SK-N-SH (cell line): Measurements from ENCODE around the gene HHATL. TPM values are rescaled to one million over a fixed set of nuclear protein-coding genes. Genes with fewer than 3 reads are reported as not detected.
"Not testable (repeated sequence)": the region's sequence is repeated elsewhere in the genome, so short reads cannot be mapped to it uniquely, and the experiment has no call there.

Source experiments
- CTCF ChIA-PET: fragments of 300-600, 350-600 bp; formaldehyde crosslinking; extraction: SDS; loops from one replicate; lab custom pipeline; 2021; lab: Yijun Ruan, JAX
- POLR2A ChIA-PET: fragments of 350-600 bp; sonication (Branson Sonifier 250); formaldehyde crosslinking; extraction: SDS; loops from one replicate; lab custom pipeline; 2020; ENCODE audit warnings: antibody characterized with exemption, inconsistent platforms; lab: Yijun Ruan, JAX
- DNase-seq: peaks from one replicate; pipeline ENCODE4 v3.0.0; 2012
- H2AFZ ChIP-seq: fragments of 200-600 bp; sonication (generic); 2 replicates; pipeline ENCODE4 v1.8.1; 2016; ENCODE audit warnings: antibody characterized with exemption, mild to moderate bottlenecking, low read depth
- H3F3A ChIP-seq: fragments of 200-600 bp; sonication (generic); replicated peaks from 2 replicates; pipeline ENCODE3; 2016; ENCODE audit warnings: antibody characterized with exemption, mild to moderate bottlenecking; ENCODE audit not compliant: insufficient read depth
- H3K27ac ChIP-seq, 2 experiments: fragments of 200-500 bp in 1 of 2; fragments of 200-600 bp in 1 of 2; sonication (Bioruptor generic) in 1 of 2; sonication (generic), shearing (Covaris generic) in 1 of 2; 2 replicates each; pipeline versions ENCODE4 v1.5.1 to v1.6.1; 2014 to 2016; ENCODE audit warnings: low read depth in 2 of 2, inconsistent platforms in 1 of 2, low read length in 1 of 2, mild to moderate bottlenecking in 1 of 2, mixed read lengths in 1 of 2
- H3K27me3 ChIP-seq: fragments of 200-600 bp; sonication (generic), shearing (Covaris generic); 2 replicates; pipeline ENCODE4 v1.6.1; 2016; ENCODE audit warnings: mixed run types; ENCODE audit not compliant: insufficient read depth
- H3K36me3 ChIP-seq, 2 experiments: fragments of 200-500 bp in 1 of 2; fragments of 200-600 bp in 1 of 2; sonication (Bioruptor generic) in 1 of 2; sonication (generic) in 1 of 2; replicated peaks in 1 of 2; 2 replicates each; pipeline versions ENCODE3 to v1.5.1; 2014 to 2016; ENCODE audit warnings: low read length in 1 of 2, mild to moderate bottlenecking in 1 of 2; ENCODE audit not compliant: insufficient read depth in 2 of 2, control insufficient read depth in 1 of 2
- H3K4me1 ChIP-seq, 2 experiments: fragments of 200-500 bp in 1 of 2; fragments of 200-600 bp in 1 of 2; sonication (Bioruptor generic) in 1 of 2; sonication (generic), shearing (Covaris generic) in 1 of 2; 2 replicates each; pipeline versions ENCODE4 v1.5.1 to v1.6.1; 2014 to 2016; ENCODE audit warnings: low read depth in 1 of 2, low read length in 1 of 2, mixed run types in 1 of 2; ENCODE audit not compliant: insufficient read depth in 2 of 2, control insufficient read depth in 1 of 2
- H3K4me2 ChIP-seq: fragments of 200-600 bp; sonication (generic), shearing (Covaris generic); 2 replicates; pipeline ENCODE4 v1.6.1; 2017; ENCODE audit warnings: mixed run types
- H3K4me3 ChIP-seq, 2 experiments: fragments of 200-500 bp in 1 of 2; fragments of 200-600 bp in 1 of 2; sonication (Bioruptor generic) in 1 of 2; sonication (generic), shearing (Covaris generic) in 1 of 2; 2 replicates each; pipeline versions ENCODE4 v1.5.1 to v1.8.1; 2014 to 2016; ENCODE audit warnings: low read depth in 2 of 2, inconsistent platforms in 1 of 2, low read length in 1 of 2, mild to moderate bottlenecking in 1 of 2, mixed read lengths in 1 of 2, moderate library complexity in 1 of 2
- H3K79me2 ChIP-seq: fragments of 200-600 bp; sonication (generic); 2 replicates; pipeline ENCODE4 v1.8.1; 2017; ENCODE audit warnings: mild to moderate bottlenecking; ENCODE audit not compliant: insufficient read depth
- H3K9ac ChIP-seq: fragments of 200-600 bp; sonication (generic); 2 replicates; pipeline ENCODE4 v1.6.1; 2017; ENCODE audit warnings: mixed run types
- H3K9me2 ChIP-seq: fragments of 200-600 bp; sonication (generic); 2 replicates; pipeline ENCODE4 v1.6.1; 2017; ENCODE audit warnings: mixed run types
- H3K9me3 ChIP-seq: fragments of 200-600 bp; sonication (generic); 2 replicates; pipeline ENCODE4 v1.6.1; 2017; ENCODE audit warnings: mixed run types, mild to moderate bottlenecking, moderate library complexity
- H4K20me1 ChIP-seq: fragments of 200-600 bp; sonication (generic); 2 replicates; pipeline ENCODE4 v1.6.1; 2017; ENCODE audit warnings: mild to moderate bottlenecking, mixed run types; ENCODE audit not compliant: insufficient read depth
- CHD2 ChIP-seq: fragments of 150-350 bp; IDR thresholded peaks from 2 replicates; pipeline ENCODE4 v1.6.1; 2018; ENCODE audit warnings: low read length; ENCODE audit not compliant: partially characterized antibody
- CTCF ChIP-seq: fragments of 200-600 bp; sonication (generic); IDR thresholded peaks from 2 replicates; pipeline ENCODE4 v1.6.1; 2017; ENCODE audit warnings: antibody characterized with exemption, mild to moderate bottlenecking, moderate library complexity
- ELF1 ChIP-seq: IDR thresholded peaks from 2 replicates; pipeline ENCODE4 v1.4.0; 2012
- EZH2phosphoT487 ChIP-seq: fragments of 200-600 bp; sonication (generic); IDR thresholded peaks from 2 replicates; pipeline ENCODE4 v1.6.1; 2017; ENCODE audit warnings: low read depth, mixed run types, mild to moderate bottlenecking, antibody characterized with exemption, moderate library complexity, borderline replicate concordance
- FOSL2 ChIP-seq: IDR thresholded peaks from 2 replicates; pipeline ENCODE4 v1.4.0; 2012; ENCODE audit warnings: low read depth, mild to moderate bottlenecking, moderate library complexity, borderline replicate concordance
- FOXJ3 ChIP-seq: sonication (generic); formaldehyde crosslinking; IDR thresholded peaks from 2 replicates; pipeline ENCODE4 v1.5.1; 2020; ENCODE audit warnings: mild to moderate bottlenecking, missing genetic modification reagents
- FOXM1 ChIP-seq: IDR thresholded peaks from 2 replicates; pipeline ENCODE4 v1.4.0; 2012; ENCODE audit warnings: low read depth, mild to moderate bottlenecking
- JUND ChIP-seq: IDR thresholded peaks from 2 replicates; pipeline ENCODE4 v1.4.0; 2012
- MEF2A ChIP-seq: IDR thresholded peaks from 2 replicates; pipeline ENCODE4 v1.4.0; 2012; ENCODE audit warnings: low read depth, borderline replicate concordance
- NRF1 ChIP-seq: IDR thresholded peaks from 2 replicates; pipeline ENCODE4 v1.6.1; 2012; ENCODE audit warnings: low read depth, mild to moderate bottlenecking, low read length
- PBX3 ChIP-seq: IDR thresholded peaks from 2 replicates; pipeline ENCODE4; 2012
- RCOR1 ChIP-seq: fragments of 150-350 bp; IDR thresholded peaks from 2 replicates; pipeline ENCODE4 v1.6.1; 2017; ENCODE audit warnings: antibody characterized with exemption, low read length
- REST ChIP-seq: IDR thresholded peaks from 2 replicates; pipeline ENCODE4 v1.6.1; 2012; ENCODE audit warnings: mild to moderate bottlenecking, low read depth, low read length, moderate library complexity
- RFX5 ChIP-seq: IDR thresholded peaks from 2 replicates; pipeline ENCODE4 v1.6.1; 2012; ENCODE audit warnings: mild to moderate bottlenecking, improper control_type of control experiment, low read length
- SIN3A ChIP-seq: IDR thresholded peaks from 2 replicates; pipeline ENCODE4 v1.6.1; 2012; ENCODE audit warnings: low read depth, mild to moderate bottlenecking, low read length, moderate library complexity, borderline replicate concordance
- SMC3 ChIP-seq: IDR thresholded peaks from 2 replicates; pipeline ENCODE4 v1.6.1; 2012; ENCODE audit warnings: low read depth, low read length, improper control_type of control experiment
- TAF1 ChIP-seq: IDR thresholded peaks from 2 replicates; pipeline ENCODE4 v1.6.1; 2012; ENCODE audit warnings: low read depth, mild to moderate bottlenecking, low read length, moderate library complexity, borderline replicate concordance
- YY1 ChIP-seq: IDR thresholded peaks from 2 replicates; pipeline ENCODE4 v1.4.0; 2012; ENCODE audit warnings: low read depth, mild to moderate bottlenecking
- WGBS: methylation state at CpG from one replicate; pipeline ENCODE4 v1.1.6; 2017; ENCODE audit warnings: low lambda C conversion rate; 5-methylcytosine and 5-hydroxymethylcytosine counted together
- polyA plus RNA-seq, 3 experiments: library from polyadenylated mRNA; depleted of rRNA; stranded (reverse); fragments of >200 nt; gene quantifications; 2 replicates each; pipeline ENCODE4 v1.2.3, GENCODE V29; 2012

Gene HHATL
- polyA plus RNA-seq, 1 of the 3 experiments (the other 2 are of a cell fraction): not detected

- H3K4me2 ChIP-seq: no peak overlapping the region
- H3K27ac ChIP-seq: no peak overlapping the region
- WGBS: 50% methylated on average over 2 of the region's 2 CpGs
- H3K4me3 ChIP-seq: no peak overlapping the region
- no peak for TF ChIP-seq ELF1
- TF ChIP-seq FOSL2: no peak
- no peak for TF ChIP-seq EZH2phosphoT487
- no peak for TF ChIP-seq MEF2A
- TF ChIP-seq YY1: no peak
- TF ChIP-seq FOXM1: no peak
- TF ChIP-seq JUND: no peak
- no peak for TF ChIP-seq REST
- no peaks in the 10 kb centered on the region for H3K9me2 ChIP-seq
- no peaks in the 10 kb centered on the region for H3K4me1 ChIP-seq
- no peak overlapping the region for H2AFZ ChIP-seq
- H3K27me3 ChIP-seq: peaks cover 4% of the 10 kb centered on the region; the same call in 1 of the 2 replicates
- H3F3A ChIP-seq: no peaks in the 10 kb centered on the region
- H3K36me3 ChIP-seq: no peaks in the 10 kb centered on the region
- H3K79me2 ChIP-seq: no peaks in the 10 kb centered on the region
- no peaks in the 10 kb centered on the region for H4K20me1 ChIP-seq
- POLR2A ChIA-PET: no interaction called here
- no peak for DNase-seq
- H3K9ac ChIP-seq: no peak overlapping the region
- CTCF ChIA-PET: interaction anchor here (1.9 kb wide), 1 partner anchor 12 kb away, joined by 4 read pairs; no protein-coding TSS in a partner anchor
- no peaks in the 10 kb centered on the region for H3K9me3 ChIP-seq
These were observed 20.6 kb upstream of the HHATL start for GRCh38 chr3:42723219-42723618.

GRCh38 chr3:42722442-42722841 is 19.8 kb upstream of the HHATL start:
- H3K27me3 ChIP-seq, H3K79me2 ChIP-seq, H3K36me3 ChIP-seq, H3K4me2 ChIP-seq, H3F3A ChIP-seq, H3K4me1 ChIP-seq, H3K9me3 ChIP-seq, H3K9me2 ChIP-seq, H2AFZ ChIP-seq, H3K4me3 ChIP-seq, H4K20me1 ChIP-seq, H3K9ac ChIP-seq, H3K27ac ChIP-seq, POLR2A ChIA-PET, DNase-seq: not testable (repeated sequence)
- 55% methylated on average over 3 of the region's 3 CpGs for WGBS
- CTCF ChIA-PET: interaction anchor here (1.2 kb wide), 1 partner anchor 18 kb away, joined by 4 read pairs; no protein-coding TSS in a partner anchor

- POLR2A ChIA-PET: no interaction called here
- TF ChIP-seq TAF1 (no peak), NRF1 (no peak), SMC3 (no peak), SIN3A (no peak), CTCF (no peak), FOSL2 (no peak), PBX3 (no peak), RFX5 (no peak), FOXJ3 (no peak), ELF1 (no peak), CHD2 (no peak), RCOR1 (no peak)
These were observed 19.1 kb upstream of the HHATL start for GRCh38 chr3:42721690-42722089.

More at GRCh38 chr3:42721690-42722089, 19.1 kb upstream of the HHATL start:
- DNase-seq: no peak
- H3K4me2 ChIP-seq: no peak overlapping the region
- no peaks in the 10 kb centered on the region for H3F3A ChIP-seq
- H2AFZ ChIP-seq: no peak overlapping the region
- H3K4me1 ChIP-seq: no peaks in the 10 kb centered on the region
- H3K27me3 ChIP-seq: peaks cover 4% of the 10 kb centered on the region; the same call in 1 of the 2 replicates
- H3K79me2 ChIP-seq: no peaks in the 10 kb centered on the region
- H3K27ac ChIP-seq: no peak overlapping the region
- no peak overlapping the region for H3K4me3 ChIP-seq
- H3K36me3 ChIP-seq: no peaks in the 10 kb centered on the region
- no peaks in the 10 kb centered on the region for H3K9me2 ChIP-seq
- H4K20me1 ChIP-seq: no peaks in the 10 kb centered on the region
- no peaks in the 10 kb centered on the region for H3K9me3 ChIP-seq
- CTCF ChIA-PET: interaction anchor here (1.2 kb wide), 1 partner anchor 19 kb away, joined by 4 read pairs; no protein-coding TSS in a partner anchor
- no peak overlapping the region for H3K9ac ChIP-seq
- WGBS: 0% methylated on average over 1 of the region's 1 CpG
